K562 (cell line): ENCODE data around the gene CFAP58. TPM values are rescaled to one million over a fixed set of nuclear protein-coding genes. Genes with fewer than 3 reads are reported as not detected.

ENCODE experiments used
- ATAC-seq: fragments of 200-7000 bp; cut with Tn5 transposase; 3 replicates; pipeline ENCODE4 v1.9.1; 2020; ENCODE audit warnings: moderate library complexity
- BruUV-seq: library from RNA; stranded (reverse); fragments of 400-500 nt; replicated peaks from 2 replicates; lab custom pipeline; 2021; lab: Mats Ljungman, UMichigan
- CTCF ChIA-PET: fragments of 300-600 bp; formaldehyde crosslinking; extraction: SDS; loops from one replicate; lab custom pipeline; 2021; ENCODE audit warnings: low intra/inter-chr PET ratio; lab: Yijun Ruan, JAX
- POLR2A ChIA-PET: fragments of 300-600, 350-650 bp; sonication (Branson Sonifier 250); formaldehyde crosslinking; extraction: SDS; loops from one replicate; lab custom pipeline; 2021; ENCODE audit warnings: antibody characterized with exemption, inconsistent platforms; lab: Yijun Ruan, JAX
- DNase-seq, 4 experiments: peaks; one replicate each; pipeline versions ENCODE4 v3.0.0 to v3.0.0-alpha.2; 2011 to 2018; ENCODE audit warnings: low spot score in 3 of 4, mixed read lengths in 3 of 4; ENCODE audit errors: extremely low read depth in 1 of 4
- FAIRE-seq: peaks from 2 replicates; lab custom pipeline; 2011; peaks lifted over from hg19 to GRCh38; lab: Jason Lieb, UNC
- H2AFZ ChIP-seq: 2 replicates; pipeline ENCODE4 v1.6.0; 2011; ENCODE audit warnings: low read depth, low read length, control low read depth, inconsistent platforms
- H3K27ac ChIP-seq: fragments of 200-600 bp; 3 replicates; pipeline ENCODE4 v1.8.0; 2011; ENCODE audit warnings: low read depth, mild to moderate bottlenecking, control low read depth, inconsistent platforms, low read length, moderate library complexity, mixed read lengths; ENCODE audit errors: extremely low read depth
- H3K27me3 ChIP-seq, 2 experiments: fragments of 300-600 bp in 1 of 2; 2 replicates in 1 of 2; 3 replicates in 1 of 2; pipeline versions ENCODE4 v1.6.0 to v1.8.0; 2011; ENCODE audit warnings: inconsistent platforms in 2 of 2, low read length in 2 of 2, mild to moderate bottlenecking in 1 of 2, mixed read lengths in 1 of 2, moderate library complexity in 1 of 2; ENCODE audit not compliant: control insufficient read depth in 2 of 2, insufficient read depth in 2 of 2
- H3K36me3 ChIP-seq: fragments of 300-600 bp; 3 replicates; pipeline ENCODE4 v1.8.0; 2011; ENCODE audit warnings: mild to moderate bottlenecking, low read length, inconsistent platforms; ENCODE audit not compliant: control insufficient read depth, insufficient read depth
- H3K4me1 ChIP-seq, 2 experiments: fragments of 200-600 bp in 1 of 2; replicated peaks in 1 of 2; 2 replicates in 1 of 2; 3 replicates in 1 of 2; pipeline versions ENCODE4 v1.5.1 to v1.8.0; 2011; ENCODE audit warnings: inconsistent platforms in 2 of 2, low read length in 2 of 2, mild to moderate bottlenecking in 1 of 2, mixed read lengths in 1 of 2, moderate library complexity in 1 of 2; ENCODE audit not compliant: control insufficient read depth in 2 of 2, insufficient read depth in 2 of 2
- H3K4me2 ChIP-seq: 2 replicates; pipeline ENCODE4 v1.6.1; 2011; ENCODE audit warnings: low read length, control low read depth, inconsistent platforms, mixed read lengths; ENCODE audit not compliant: insufficient read depth
- H3K4me3 ChIP-seq: fragments of 200-600 bp; sonication (generic), shearing (Covaris generic); 2 replicates; pipeline ENCODE4 v1.5.1; 2016; ENCODE audit warnings: control low read depth, inconsistent platforms
- H3K79me2 ChIP-seq: fragments of 200-600 bp; 3 replicates; pipeline ENCODE4 v1.8.0; 2011; ENCODE audit warnings: low read length, inconsistent platforms; ENCODE audit not compliant: control insufficient read depth, insufficient read depth
- H3K9ac ChIP-seq, 2 experiments: 2 replicates each; pipeline versions ENCODE4 v1.6.0 to v1.6.1; 2011; ENCODE audit warnings: low read depth in 2 of 2, low read length in 2 of 2, control low read depth in 1 of 2, inconsistent platforms in 1 of 2, mild to moderate bottlenecking in 1 of 2, mixed read lengths in 1 of 2; ENCODE audit not compliant: insufficient read depth in 1 of 2
- H3K9me1 ChIP-seq: one replicate; pipeline ENCODE4 v1.6.0; 2011; ENCODE audit warnings: inconsistent platforms, mild to moderate bottlenecking, low read length, moderate library complexity; ENCODE audit not compliant: control insufficient read depth, insufficient read depth
- H3K9me3 ChIP-seq: replicated peaks from 2 replicates; pipeline ENCODE4 v1.5.1; 2011; ENCODE audit warnings: low read depth, low read length, inconsistent platforms; ENCODE audit not compliant: control insufficient read depth, insufficient read depth
- H4K20me1 ChIP-seq: replicated peaks from 2 replicates; pipeline ENCODE4 v1.6.1; 2011; ENCODE audit warnings: low read length, inconsistent platforms, mixed read lengths; ENCODE audit not compliant: control insufficient read depth, insufficient read depth
- CXXC5 ChIP-seq: fragments of 250-450 bp; sonication (Bioruptor Pico); IDR thresholded peaks from 2 replicates; pipeline ENCODE4 v1.8.0; 2022; ENCODE audit warnings: inconsistent platforms, mild to moderate bottlenecking, moderate library complexity
- LEF1 ChIP-seq: fragments of 450-650 bp; IDR thresholded peaks from 2 replicates; pipeline ENCODE4 v1.6.1; 2016; ENCODE audit warnings: mild to moderate bottlenecking
- POLR2AphosphoS5 ChIP-seq: IDR thresholded peaks from 2 replicates; pipeline ENCODE4 v1.6.1; 2011; ENCODE audit warnings: mild to moderate bottlenecking, low read depth, low read length, moderate library complexity; ENCODE audit not compliant: control insufficient read depth, insufficient read depth
- RAD21 ChIP-seq, 2 experiments: fragments of 250-450 bp in 1 of 2; fragments of 450-650 bp in 1 of 2; sonication (Bioruptor Pico) in 1 of 2; formaldehyde crosslinking in 1 of 2; IDR thresholded peaks in 1 of 2; conservative IDR thresholded peaks in 1 of 2; 2 replicates each; pipeline versions ENCODE4 v1.4.0 to v1.8.0; 2020 to 2022; ENCODE audit warnings: mild to moderate bottlenecking in 2 of 2, moderate library complexity in 1 of 2
- RBM22 ChIP-seq: fragments of 200-400 bp; formaldehyde crosslinking; IDR thresholded peaks from 2 replicates; pipeline ENCODE4 v1.6.1; 2018; ENCODE audit warnings: low read length, low read depth; ENCODE audit not compliant: poor library complexity, severe bottlenecking
- SPI1 ChIP-seq: IDR thresholded peaks from 2 replicates; pipeline ENCODE4 v1.6.1; 2011; ENCODE audit warnings: low read depth, low read length, control low read depth, borderline replicate concordance
- WGBS: fragments of 100-300 bp; shearing (Covaris generic); methylation state at CpG from one replicate; pipeline ENCODE4 v1.1.6; 2016; ENCODE audit warnings: low coverage, mixed read lengths; ENCODE audit not compliant: insufficient coverage; ENCODE audit errors: missing lambda C conversion rate; 5-methylcytosine and 5-hydroxymethylcytosine counted together
- in situ Hi-C: fragments of 300-500 bp; cut with MboI; formaldehyde crosslinking; loops from 4 replicates; pipeline ENCODE4 v1.15.0; 2018; ENCODE audit warnings: inconsistent platforms, mixed read lengths
- intact Hi-C: fragments of 100-400 bp; cut with micrococcal nuclease; formaldehyde crosslinking; loops from 2 replicates; pipeline ENCODE4 v1.14.2; 2022
- polyA plus RNA-seq, 8 experiments: library from polyadenylated mRNA; depleted of rRNA in 4 of 8; stranded (reverse) in 5 of 8; unstranded in 3 of 8; fragments of >200 nt; fragmentation: Nextera tagmentation in 2 of 8; fragmentation: Illumina TruSeq in 1 of 8; extraction: Ambion mirVana in 2 of 8; extraction: Trizol in 1 of 8; gene quantifications; 2 replicates each; pipeline versions ENCODE4 v1.2.1 to v1.2.3, GENCODE V29; 2011 to 2014; ENCODE audit warnings: inconsistent platforms in 1 of 8, missing spikeins in 1 of 8
- total RNA-seq, 7 experiments: library from RNA; depleted of rRNA in 6 of 7; stranded (reverse); fragments of >200 nt in 6 of 7; fragmentation: Illumina TruSeq in 2 of 7; extraction: Trizol in 2 of 7; gene quantifications; 2 replicates each; pipeline versions ENCODE4 v1.2.1 to v1.2.3, GENCODE V29; 2011 to 2021; ENCODE audit warnings: low replicate concordance in 1 of 7

The CFAP58 gene
- total and polyA plus RNA-seq, 9 of the 15 experiments (the other 6 are each of a cell fraction or from before 2014, with no cell fraction given), result 0.08 to 2.0 (median 0.71) TPM

DNA sequence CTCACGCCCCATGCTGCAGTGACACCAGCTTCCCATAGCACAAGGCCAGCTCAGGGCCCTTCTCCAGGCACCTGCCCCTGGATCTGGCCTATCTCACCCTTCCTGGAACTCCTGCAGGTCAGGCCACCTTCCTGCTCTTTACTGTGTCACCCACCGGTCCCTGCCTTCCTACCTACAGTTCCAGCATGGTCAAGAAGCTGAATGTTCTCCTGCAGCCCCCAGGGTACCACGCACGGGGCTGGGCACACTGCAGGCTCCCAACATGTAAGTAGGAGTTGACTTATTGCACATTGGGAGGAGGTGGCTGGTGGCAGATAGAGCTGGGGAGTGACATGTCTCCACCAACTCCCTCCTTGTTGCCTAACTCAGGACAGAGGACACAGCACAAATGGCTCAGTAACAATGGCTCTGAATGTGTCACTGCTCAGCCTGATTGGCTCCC lies 29.9 kb upstream of the CFAP58 start:
- BruUV-seq, result no TSS peak
- Histone ChIP-seq H2AFZ (no peak overlapping the region), H3K27me3 (no peaks in the 10 kb centered on the region), H3K9ac (no peak overlapping the region), H3K79me2 (peaks cover 100% of the 10 kb centered on the region), H3K4me2 (no peak overlapping the region), H3K36me3 (peaks cover 65% of the 10 kb centered on the region; the same call in 2 of the 3 replicates), H3K4me1 (peaks cover 10 to 25% of the 10 kb centered on the region in 2 experiments; a peak in 4 of 5 replicates), H3K9me1 (peaks cover 24% of the 10 kb centered on the region), H3K9me3 (no peaks in the 10 kb centered on the region), H3K27ac (no peak overlapping the region), H4K20me1 (peaks cover 76% of the 10 kb centered on the region), H3K4me3 (no peak overlapping the region)
- TF ChIP-seq CXXC5, result no peak
- ChIA-PET CTCF (no interaction called here), POLR2A (no interaction called here)
- intact Hi-C loops (loop anchor here (1.0 kb wide), 1 partner anchor 14 kb away; no protein-coding TSS in a partner anchor), in situ Hi-C loops (no loop called here)
- DNase-seq (no peak), FAIRE-seq (no peak), ATAC-seq (no peak)
- WGBS, result 79% methylated on average over 4 of the region's 4 CpGs

- Histone ChIP-seq H2AFZ (no peak overlapping the region), H3K27ac (no peak overlapping the region), H3K9ac (no peak overlapping the region), H3K36me3 (peaks cover 67% of the 10 kb centered on the region; the same call in 2 of the 3 replicates), H3K4me2 (no peak overlapping the region), H3K4me1 (peaks cover 14 to 28% of the 10 kb centered on the region in 2 experiments), H3K9me3 (no peaks in the 10 kb centered on the region), H3K27me3 (no peaks in the 10 kb centered on the region), H3K9me1 (peaks cover 24% of the 10 kb centered on the region), H3K79me2 (peaks cover 100% of the 10 kb centered on the region), H3K4me3 (no peak overlapping the region), H4K20me1 (peaks cover 77% of the 10 kb centered on the region)
- in situ Hi-C loops, result no loop called here
- intact Hi-C loops, result no loop called here
- 80% methylated on average over 4 of the region's 9 CpGs for WGBS
- no peak for ATAC-seq
- no TSS peak for BruUV-seq
- FAIRE-seq, result no peak
- TF ChIP-seq SPI1, result peak; percentile 30; the same call in 1 of the 2 replicates
- 0 out of 2 replicates have a peak, but pooled peaks have one; percentile 15 for TF ChIP-seq POLR2AphosphoS5
- TF ChIP-seq LEF1, result no peak
- no peak for TF ChIP-seq RAD21 (CRISPR knock-in tag; conservative IDR thresholded peaks at IDR 0.05 in 1 of 2, IDR thresholded peaks at IDR 0.05 in 1 of 2)
- TF ChIP-seq RBM22, result peak; percentile 28
- ChIA-PET POLR2A (no interaction called here), CTCF (no interaction called here)
- DNase-seq, result no peak
Measured at GRCh38 chr10:104324221-104324686, 29.4 kb upstream of the CFAP58 start.
